Suppressor macrophage treated with lipopolysaccharide for 1 hour (primary cell): ENCODE measurements around the gene PLET1.
A peak's percentile ranks its signal among the peaks of the same experiment; 100 is the strongest.
"Not testable (repeated sequence)": the region's sequence is repeated elsewhere in the genome, so short reads cannot be mapped to it uniquely, and the experiment has no call there.

Experiments
- DNase-seq, 3 donors: peaks; one replicate each; pipeline ENCODE4 v3.0.0-alpha.2; 2020 to 2022

Gene PLET1

DNA sequence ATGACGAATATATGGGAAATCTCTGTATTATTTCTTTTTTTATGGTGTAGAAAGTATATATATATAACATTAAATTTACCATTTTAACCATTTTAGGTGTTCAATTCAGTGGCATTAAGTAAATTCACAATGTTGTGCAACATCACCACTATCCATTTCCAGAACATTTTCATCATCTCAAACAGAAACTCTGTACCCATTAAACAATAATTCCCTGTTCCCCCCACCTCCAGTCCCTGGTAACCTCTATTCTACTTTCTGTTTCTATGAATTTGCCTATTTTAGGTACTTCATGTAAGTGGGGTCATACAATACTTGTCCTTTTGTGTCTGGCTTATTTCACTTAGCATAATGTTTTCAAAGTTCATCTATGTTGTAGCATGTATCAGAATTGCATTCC, 49.8 kb downstream of the PLET1 start:
- DNase-seq, result no peak

DNA sequence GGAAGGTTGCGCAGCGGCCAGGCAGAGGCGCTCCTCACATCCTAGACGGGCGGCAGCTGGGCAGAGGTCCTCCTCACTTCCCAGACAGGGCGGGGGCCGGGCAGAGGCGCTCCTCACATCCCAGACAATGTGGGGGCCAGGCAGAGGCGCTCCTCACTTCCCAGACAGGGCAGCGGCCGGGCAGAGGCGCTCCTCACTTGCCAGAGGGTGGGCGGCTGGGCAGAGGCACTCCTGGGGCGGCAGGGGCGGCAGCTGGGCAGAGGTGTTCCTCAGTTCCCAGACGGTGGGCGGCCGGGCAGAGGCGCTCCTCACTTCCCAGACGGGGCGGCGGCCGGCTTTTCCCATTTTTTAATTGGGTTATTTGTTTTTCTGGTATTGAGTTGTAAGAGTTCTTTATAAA, 54.6 kb downstream of the PLET1 start:
- no peak for DNase-seq

DNA sequence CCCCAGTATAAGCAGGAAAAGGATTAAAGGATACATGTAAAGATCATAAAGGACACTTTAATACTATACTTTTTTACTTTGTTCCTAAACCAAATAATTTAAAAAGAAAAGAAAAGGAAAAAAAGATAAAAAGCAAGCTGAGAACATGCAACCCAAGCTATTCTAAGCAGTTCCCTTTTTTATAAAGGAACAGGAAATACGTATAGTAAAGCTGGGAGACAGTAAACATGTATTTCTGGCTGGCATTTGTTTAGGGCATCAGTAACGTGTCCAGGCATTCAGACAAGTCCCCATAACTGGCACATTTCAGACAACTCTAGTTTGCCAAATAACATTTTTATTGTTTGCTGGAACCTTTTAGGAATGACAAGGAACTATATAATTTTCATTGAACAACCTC, 60.4 kb downstream of the PLET1 start:
- DNase-seq, result peak in 1 of 3 donors; percentile 48

DNA sequence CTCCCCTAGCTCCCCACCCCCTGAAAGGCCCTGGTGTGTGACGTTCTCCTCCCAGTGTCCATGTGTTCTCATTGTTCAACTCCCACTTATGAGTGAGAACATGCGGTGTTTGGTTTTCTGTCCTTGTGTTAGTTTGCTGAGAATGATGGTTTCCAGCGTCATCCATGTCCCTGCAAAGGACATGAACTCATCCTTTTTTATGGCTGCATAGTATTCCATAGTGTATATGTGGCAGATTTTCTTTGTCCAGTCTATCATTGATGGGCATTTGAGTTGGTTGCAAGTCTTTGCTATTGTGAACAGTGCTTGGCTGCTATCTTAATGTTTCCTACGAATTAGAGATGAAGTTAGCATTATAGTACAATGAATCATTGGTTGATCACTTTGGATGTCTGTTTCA, 61.6 kb downstream of the PLET1 start:
- not testable (repeated sequence) for DNase-seq
